Endothelial cell of umbilical vein (primary cell): Measurements from ENCODE around the gene NSD2. TPM values are rescaled to one million over a fixed set of nuclear protein-coding genes. Genes with fewer than 3 reads are reported as not detected.

Experiments
- BruUV-seq: library from RNA; stranded (reverse); fragments of 400-500 nt; replicated peaks from 2 replicates; lab custom pipeline; 2021; lab: Mats Ljungman, UMichigan
- CTCF ChIA-PET: fragments of 300-600, 350-600 bp; sonication (Branson Sonifier 250); formaldehyde crosslinking; loops from one replicate; lab custom pipeline; 2021; ENCODE audit warnings: antibody characterized with exemption, inconsistent platforms; lab: Charles Lee
- POLR2A ChIA-PET: fragments of 300-600, 350-600 bp; sonication (Branson Sonifier 250); formaldehyde crosslinking; loops from one replicate; lab custom pipeline; 2021; ENCODE audit warnings: antibody characterized with exemption, inconsistent platforms; lab: Charles Lee
- DNase-seq: peaks from one replicate; pipeline ENCODE4 v3.0.0-alpha.2; 2011; ENCODE audit warnings: low read depth, low spot score
- FAIRE-seq: peaks from 2 replicates; lab custom pipeline; 2011; peaks lifted over from hg19 to GRCh38; lab: Jason Lieb, UNC
- H2AFZ ChIP-seq: 2 replicates; pipeline ENCODE4 v1.6.0; 2012; ENCODE audit warnings: low read depth, low read length, control low read depth, inconsistent platforms
- H3K27ac ChIP-seq: 2 replicates; pipeline ENCODE4 v1.5.1; 2011; ENCODE audit warnings: low read depth, mild to moderate bottlenecking, control low read depth, low read length, moderate library complexity; ENCODE audit not compliant: insufficient read depth
- H3K27me3 ChIP-seq, 2 experiments: 2 replicates each; pipeline versions ENCODE4 v1.6.0 to v1.6.1; 2011; ENCODE audit warnings: low read length in 2 of 2, mixed read lengths in 1 of 2; ENCODE audit not compliant: control insufficient read depth in 2 of 2, insufficient read depth in 2 of 2
- H3K36me3 ChIP-seq, 2 experiments: 2 replicates in 1 of 2; 3 replicates in 1 of 2; pipeline ENCODE4 v1.5.1; 2011; ENCODE audit warnings: low read length in 2 of 2, mild to moderate bottlenecking in 1 of 2, moderate library complexity in 1 of 2; ENCODE audit not compliant: control insufficient read depth in 2 of 2, insufficient read depth in 2 of 2; ENCODE audit errors: extremely low read depth in 1 of 2
- H3K4me1 ChIP-seq: 3 replicates; pipeline ENCODE4 v1.5.1; 2011; ENCODE audit warnings: mild to moderate bottlenecking, low read length; ENCODE audit not compliant: control insufficient read depth, insufficient read depth; ENCODE audit errors: extremely low read depth
- H3K4me2 ChIP-seq: 2 replicates; pipeline ENCODE4 v1.6.1; 2011; ENCODE audit warnings: low read length, control low read depth, mixed read lengths; ENCODE audit not compliant: insufficient read depth
- H3K4me3 ChIP-seq, 3 experiments: fragments of 200-600 bp in 1 of 3; sonication (generic), shearing (Covaris generic) in 1 of 3; replicated peaks in 1 of 3; 2 replicates each; pipeline ENCODE4 v1.5.1; 2011 to 2016; ENCODE audit warnings: control low read depth in 3 of 3, low read length in 3 of 3, mild to moderate bottlenecking in 2 of 3, inconsistent platforms in 1 of 3, low read depth in 1 of 3, moderate library complexity in 1 of 3; ENCODE audit not compliant: insufficient read depth in 1 of 3
- H3K79me2 ChIP-seq: 2 replicates; pipeline ENCODE4 v1.6.0; 2012; ENCODE audit warnings: low read length, inconsistent platforms; ENCODE audit not compliant: control insufficient read depth, insufficient read depth
- H3K9ac ChIP-seq: replicated peaks from 2 replicates; pipeline ENCODE3; 2011; ENCODE audit warnings: low read length, control low read depth; ENCODE audit not compliant: insufficient read depth; ENCODE audit errors: extremely low read depth
- H3K9me1 ChIP-seq: replicated peaks from 3 replicates; pipeline ENCODE4 v1.6.0; 2011; ENCODE audit warnings: mild to moderate bottlenecking, low read length; ENCODE audit not compliant: control insufficient read depth, insufficient read depth; ENCODE audit errors: extremely low read depth
- H3K9me3 ChIP-seq: replicated peaks from 2 replicates; pipeline ENCODE4 v1.5.1; 2012; ENCODE audit warnings: low read length, inconsistent platforms; ENCODE audit not compliant: control insufficient read depth, insufficient read depth
- H4K20me1 ChIP-seq: replicated peaks from 2 replicates; pipeline ENCODE3; 2011; ENCODE audit warnings: mild to moderate bottlenecking, low read length; ENCODE audit not compliant: control insufficient read depth, insufficient read depth; ENCODE audit errors: extremely low read depth
- CTCF ChIP-seq, 2 donors: IDR thresholded peaks; 1 replicate in 1 of 2; 2 replicates in 1 of 2; pipeline ENCODE4 v1.5.1; 2011; ENCODE audit warnings: low read length in 2 of 2, mild to moderate bottlenecking in 2 of 2, moderate library complexity in 2 of 2, control low read depth in 1 of 2, inconsistent platforms in 1 of 2, low read depth in 1 of 2; ENCODE audit not compliant: insufficient read depth in 1 of 2; ENCODE audit errors: extremely low read depth in 1 of 2
- EZH2 ChIP-seq: IDR thresholded peaks from 2 replicates; pipeline ENCODE4 v1.6.1; 2012; ENCODE audit warnings: borderline replicate concordance, low read depth, mild to moderate bottlenecking, moderate library complexity, low read length, inconsistent platforms; ENCODE audit not compliant: severe bottlenecking
- FOS ChIP-seq: IDR thresholded peaks from 2 replicates; pipeline ENCODE4 v1.6.1; 2011; ENCODE audit warnings: mild to moderate bottlenecking, low read length, moderate library complexity, borderline replicate concordance; ENCODE audit not compliant: insufficient read depth
- GATA2 ChIP-seq: IDR thresholded peaks from 2 replicates; pipeline ENCODE4 v1.7.0; 2011; ENCODE audit warnings: low read depth, mild to moderate bottlenecking, moderate library complexity, mixed read lengths, low read length; ENCODE audit not compliant: insufficient read length, insufficient read depth
- JUN ChIP-seq: IDR thresholded peaks from 2 replicates; pipeline ENCODE4 v1.6.1; 2011; ENCODE audit warnings: borderline replicate concordance, low read depth; ENCODE audit not compliant: insufficient read length, insufficient read depth
- MAX ChIP-seq: IDR thresholded peaks from 2 replicates; pipeline ENCODE4 v1.6.1; 2011; ENCODE audit not compliant: insufficient read depth, insufficient read length
- MYC ChIP-seq: IDR thresholded peaks from one replicate; pipeline ENCODE4 v1.6.1; 2011; ENCODE audit warnings: mild to moderate bottlenecking, low read depth, low read length
- POLR2A ChIP-seq: IDR thresholded peaks from 2 replicates; pipeline ENCODE4 v1.6.1; 2012; ENCODE audit warnings: low read depth, mild to moderate bottlenecking, control low read depth, low read length
- POLR2AphosphoS5 ChIP-seq: IDR thresholded peaks from 2 replicates; pipeline ENCODE4 v1.6.1; 2012; ENCODE audit warnings: low read depth, mild to moderate bottlenecking, control low read depth, low read length, moderate library complexity; ENCODE audit not compliant: insufficient read depth
- dilution Hi-C: fragments of 300-500 bp; cut with MboI; formaldehyde crosslinking; loops from one replicate; pipeline ENCODE4 v1.15.0; 2019; ENCODE audit warnings: low sequenced_read_pairs; ENCODE audit not compliant: extremely low pct_ligation_motif_present
- intact Hi-C: fragments of 100-400 bp; cut with micrococcal nuclease; formaldehyde crosslinking; loops from one replicate; pipeline ENCODE4 v1.10.0; 2022
- polyA plus RNA-seq, 4 experiments: library from polyadenylated mRNA; depleted of rRNA in 3 of 4; stranded (reverse) in 3 of 4; unstranded in 1 of 4; fragments of >200 nt; gene quantifications; 2 replicates each; pipeline versions ENCODE4 v1.2.1 to v1.2.3, GENCODE V29; 2011 to 2012; ENCODE audit warnings: missing spikeins in 1 of 4
- total RNA-seq: library from RNA; stranded (reverse); gene quantifications from 2 replicates; pipeline ENCODE4 v1.2.3, GENCODE V29; 2021

Gene NSD2
- total and polyA plus RNA-seq, 2 donors (not counting 3 experiments of a cell fraction or from before 2014, with no cell fraction given) = 31.3 to 171 TPM

- Histone ChIP-seq H2AFZ (no peak overlapping the region), H3K36me3 (peaks cover 24 to 50% of the 10 kb centered on the region in 2 experiments), H3K4me2 (no peak overlapping the region), H3K27me3 (no peaks in the 10 kb centered on the region), H3K4me1 (no peaks in the 10 kb centered on the region), H4K20me1 (no peaks in the 10 kb centered on the region), H3K9ac (no peak overlapping the region), H3K9me1 (no peaks in the 10 kb centered on the region), H3K9me3 (no peaks in the 10 kb centered on the region), H3K27ac (no peak overlapping the region), H3K4me3 (no peak overlapping the region), H3K79me2 (peaks cover 9% of the 10 kb centered on the region)
- BruUV-seq = no TSS peak
- ChIA-PET POLR2A (no interaction called here), CTCF (interaction anchor here (0.9 kb wide), 1 partner anchor 12 kb away, joined by 3 read pairs; no protein-coding TSS in a partner anchor)
- TF ChIP-seq FOS = no peak
- no peak for TF ChIP-seq MYC
- TF ChIP-seq MAX = no peak
- TF ChIP-seq EZH2 = no peak
- no peak for TF ChIP-seq JUN
- no peak for TF ChIP-seq POLR2AphosphoS5
- TF ChIP-seq POLR2A = no peak
- TF ChIP-seq GATA2 = no peak
- no peak for TF ChIP-seq CTCF (IDR thresholded peaks at IDR 0.05; ENCODE audit: extremely low read depth in 1 of 2, insufficient read depth in 1 of 2, low read depth in 1 of 2, low read length in 2 of 2)
- intact Hi-C loops = no loop called here
- no peak for FAIRE-seq
- no peak for DNase-seq
- dilution Hi-C loops = no loop called here
These were observed 104.7 kb downstream of the NSD2 start for GRCh38 chr4:1975880-1976279.
